HepG2 (cell line): Measurements from ENCODE around the gene LCK. TPM values are rescaled to one million over a fixed set of nuclear protein-coding genes. Genes with fewer than 3 reads are reported as not detected.
A peak's percentile ranks its signal among the peaks of the same experiment; 100 is the strongest.

Experiments
- ATAC-seq: fragments of 200-7000 bp; cut with Tn5 transposase; 3 replicates; pipeline ENCODE4 v1.9.1; 2020; ENCODE audit warnings: mild to moderate bottlenecking, moderate library complexity
- BruUV-seq: library from RNA; stranded (reverse); fragments of 400-500 nt; replicated peaks from 2 replicates; lab custom pipeline; 2021; lab: Mats Ljungman, UMichigan
- CTCF ChIA-PET: fragments of 300-600 bp; formaldehyde crosslinking; extraction: SDS; loops from one replicate; lab custom pipeline; 2021; ENCODE audit warnings: low total read pairs, inconsistent platforms, low intra/inter-chr PET ratio; lab: Yijun Ruan, JAX
- POLR2A ChIA-PET: fragments of 350-600 bp; sonication (Branson Sonifier 250); formaldehyde crosslinking; loops from one replicate; lab custom pipeline; 2020; ENCODE audit warnings: antibody characterized with exemption, inconsistent platforms; lab: Yijun Ruan, JAX
- DNase-seq: peaks from one replicate; pipeline ENCODE4 v3.0.0-alpha.2; 2015; ENCODE audit warnings: low spot score
- FAIRE-seq: peaks from 3 replicates; lab custom pipeline; 2011; peaks lifted over from hg19 to GRCh38; lab: Jason Lieb, UNC
- H2AFZ ChIP-seq: one replicate; pipeline ENCODE4 v1.6.1; 2011; ENCODE audit warnings: low read length, inconsistent platforms
- H3K27ac ChIP-seq: fragments of 300-600 bp; 3 replicates; pipeline ENCODE4 v1.8.0; 2011; ENCODE audit warnings: mixed run types, mild to moderate bottlenecking, mixed read lengths, low read length, inconsistent platforms; ENCODE audit not compliant: insufficient read depth; ENCODE audit errors: extremely low read length
- H3K27me3 ChIP-seq, 2 experiments: fragments of 200-600 bp in 1 of 2; 2 replicates in 1 of 2; 3 replicates in 1 of 2; pipeline versions ENCODE4 v1.6.0 to v1.8.0; 2011; ENCODE audit warnings: low read length in 2 of 2, mild to moderate bottlenecking in 2 of 2, moderate library complexity in 2 of 2, inconsistent platforms in 1 of 2; ENCODE audit not compliant: insufficient read depth in 2 of 2, control insufficient read depth in 1 of 2
- H3K36me3 ChIP-seq, 2 experiments: fragments of 200-600 bp in 1 of 2; replicated peaks in 1 of 2; 2 replicates in 1 of 2; 3 replicates in 1 of 2; pipeline versions ENCODE4 v1.5.1 to v1.8.0; 2011; ENCODE audit warnings: low read length in 2 of 2, inconsistent platforms in 1 of 2; ENCODE audit not compliant: insufficient read depth in 2 of 2, control insufficient read depth in 1 of 2
- H3K4me1 ChIP-seq: 2 replicates; pipeline ENCODE4 v1.5.1; 2012; ENCODE audit warnings: low read length, inconsistent platforms; ENCODE audit not compliant: insufficient read depth
- H3K4me2 ChIP-seq: 2 replicates; pipeline ENCODE4 v1.6.0; 2011; ENCODE audit warnings: low read depth, low read length, inconsistent platforms
- H3K4me3 ChIP-seq, 3 experiments: fragments of 200-600 bp in 1 of 3; sonication (generic), shearing (Covaris generic) in 1 of 3; replicated peaks in 1 of 3; 2 replicates each; pipeline ENCODE4 v1.5.1; 2011 to 2016; ENCODE audit warnings: low read length in 3 of 3, inconsistent platforms in 2 of 3, low read depth in 2 of 3, mild to moderate bottlenecking in 2 of 3, control low read depth in 1 of 3, mixed read lengths in 1 of 3; ENCODE audit not compliant: insufficient read depth in 1 of 3
- H3K79me2 ChIP-seq: one replicate; pipeline ENCODE4 v1.6.1; 2011; ENCODE audit warnings: low read length, inconsistent platforms; ENCODE audit not compliant: insufficient read depth
- H3K9ac ChIP-seq: 2 replicates; pipeline ENCODE4 v1.6.0; 2011; ENCODE audit warnings: mild to moderate bottlenecking, low read depth, low read length, inconsistent platforms; ENCODE audit not compliant: insufficient read depth
- H3K9me3 ChIP-seq: 2 replicates; pipeline ENCODE4 v1.5.1; 2012; ENCODE audit warnings: mild to moderate bottlenecking, low read length
- H4K20me1 ChIP-seq: 2 replicates; pipeline ENCODE4 v1.6.0; 2011; ENCODE audit warnings: inconsistent platforms, mild to moderate bottlenecking, low read length, moderate library complexity; ENCODE audit not compliant: insufficient read depth
- FOXA3 ChIP-seq: IDR thresholded peaks from 2 replicates; pipeline ENCODE4 v1.6.1; 2016; ENCODE audit warnings: missing genetic modification reagents, missing compliant biosample characterization
- FOXK1 ChIP-seq: sonication (generic); formaldehyde crosslinking; IDR thresholded peaks from 2 replicates; pipeline ENCODE4 v1.4.0; 2020; ENCODE audit warnings: low read depth, missing genetic modification reagents, borderline replicate concordance
- HNRNPLL ChIP-seq: fragments of 200-400 bp; formaldehyde crosslinking; IDR thresholded peaks from 2 replicates; pipeline ENCODE4 v1.6.1; 2017; ENCODE audit warnings: mild to moderate bottlenecking, low read depth, low read length; ENCODE audit not compliant: poor library complexity, severe bottlenecking
- KMT2B ChIP-seq: IDR thresholded peaks from 2 replicates; pipeline ENCODE4 v1.6.1; 2016; ENCODE audit warnings: missing genetic modification reagents, missing compliant biosample characterization
- NR2F2 ChIP-seq: IDR thresholded peaks from 2 replicates; pipeline ENCODE4 v1.6.1; 2012; ENCODE audit warnings: low read depth, inconsistent platforms, borderline replicate concordance
- SIX1 ChIP-seq: sonication (generic); formaldehyde crosslinking; IDR thresholded peaks from 2 replicates; pipeline ENCODE4 v1.4.0; 2020; ENCODE audit warnings: missing genetic modification reagents, borderline replicate concordance
- ZNF143 ChIP-seq: sonication (generic); formaldehyde crosslinking; IDR thresholded peaks from 2 replicates; pipeline ENCODE4 v1.4.0; 2020; ENCODE audit warnings: missing genetic modification reagents
- ZNF20 ChIP-seq: sonication (generic); formaldehyde crosslinking; IDR thresholded peaks from 2 replicates; pipeline ENCODE4 v1.4.0; 2020; ENCODE audit warnings: mild to moderate bottlenecking, moderate library complexity, missing genetic modification reagents
- ZNF235 ChIP-seq: sonication (generic); formaldehyde crosslinking; IDR thresholded peaks from 2 replicates; pipeline ENCODE4 v1.8.1; 2023; ENCODE audit warnings: mild to moderate bottlenecking, missing genetic modification reagents, borderline replicate concordance
- ZNF563 ChIP-seq: sonication (generic); formaldehyde crosslinking; IDR thresholded peaks from 2 replicates; pipeline ENCODE4 v1.8.0; 2022; ENCODE audit warnings: mild to moderate bottlenecking, moderate library complexity, missing genetic modification reagents
- ZNF749 ChIP-seq: sonication (generic); formaldehyde crosslinking; IDR thresholded peaks from 2 replicates; pipeline ENCODE4 v1.8.0; 2022; ENCODE audit warnings: mild to moderate bottlenecking, missing genetic modification reagents, moderate library complexity, borderline replicate concordance
- WGBS: methylation state at CpG from one replicate; pipeline ENCODE4 v1.1.6; 2017; ENCODE audit warnings: low lambda C conversion rate; 5-methylcytosine and 5-hydroxymethylcytosine counted together
- in situ Hi-C: cut with HindIII; loops from 2 replicates; pipeline ENCODE4 v1.10.0; 2017; ENCODE audit warnings: low pct_unique_long_range_greater_than_20kb; ENCODE audit not compliant: extremely low pct_ligation_motif_present
- intact Hi-C: fragments of 100-400 bp; cut with micrococcal nuclease; formaldehyde crosslinking; loops from one replicate; pipeline ENCODE4 v1.10.0; 2022; ENCODE audit not compliant: unreplicated experiment
- polyA plus RNA-seq, 8 experiments: library from polyadenylated mRNA; depleted of rRNA in 3 of 8; stranded (reverse) in 7 of 8; unstranded in 1 of 8; fragments of >200 nt; fragmentation: Illumina TruSeq in 4 of 8; extraction: Trizol in 4 of 8; gene quantifications; 2 replicates each; pipeline versions ENCODE4 v1.2.1 to v1.2.3, GENCODE V29; 2011 to 2016; ENCODE audit warnings: low read depth in 4 of 8, missing spikeins in 1 of 8, mixed read lengths in 1 of 8; ENCODE audit not compliant: insufficient read depth in 1 of 8
- total RNA-seq, 5 experiments: library from RNA; depleted of rRNA; stranded (reverse); fragments of >200 nt; fragmentation: Illumina TruSeq; extraction: Trizol; gene quantifications; 2 replicates each; pipeline ENCODE4 v1.2.3, GENCODE V29; 2016; ENCODE audit warnings: low read depth in 1 of 5
- TF ChIP-seq, protein P1 (sequence below): sonication (generic); formaldehyde crosslinking; conservative IDR thresholded peaks from 2 replicates; pipeline ENCODE4 v1.8.0; 2022; ENCODE audit warnings: low read depth, missing genetic modification reagents
- TF ChIP-seq, protein P2 (sequence below): IDR thresholded peaks from 2 replicates; pipeline ENCODE4 v1.6.1; 2016; ENCODE audit warnings: missing genetic modification reagents, missing compliant biosample characterization
- TF ChIP-seq, protein P3 (sequence below): sonication (generic); formaldehyde crosslinking; IDR thresholded peaks from 2 replicates; pipeline ENCODE4 v1.5.1; 2020; ENCODE audit warnings: mild to moderate bottlenecking, missing genetic modification reagents

LCK gene
- total and polyA plus RNA-seq, 2 of the 13 experiments (the other 11 are each of a cell fraction or from before 2014, with no cell fraction given) = 0.93 to 1.8 TPM

DNA sequence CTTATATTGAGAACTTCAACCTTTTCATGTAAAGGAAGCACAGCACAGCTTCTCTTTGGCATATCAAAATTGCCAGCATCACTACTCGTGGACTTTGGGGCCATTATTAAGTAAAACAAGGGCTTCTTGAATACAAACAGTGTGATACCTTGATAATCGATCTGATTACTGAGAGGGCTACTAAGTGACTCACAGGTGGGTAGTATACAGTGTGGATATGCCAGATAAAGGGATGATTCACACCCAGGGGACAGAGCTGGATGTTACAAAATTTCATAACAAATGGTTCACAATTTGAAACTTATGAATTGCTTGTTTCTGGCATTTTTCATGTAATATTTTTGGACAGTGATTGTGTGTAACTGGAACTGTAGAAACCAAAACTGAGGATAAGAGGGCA, 56.3 kb downstream of the LCK start:
- Histone ChIP-seq H3K4me3 (no peak overlapping the region), H3K27me3 (no peaks in the 10 kb centered on the region), H2AFZ (no peak overlapping the region), H3K4me2 (no peak overlapping the region), H3K36me3 (peaks cover 10 to 41% of the 10 kb centered on the region in 2 experiments; a peak in 4 of 5 replicates), H4K20me1 (no peaks in the 10 kb centered on the region), H3K9ac (no peak overlapping the region), H3K79me2 (peaks cover 72% of the 10 kb centered on the region), H3K4me1 (peaks cover 72% of the 10 kb centered on the region), H3K9me3 (no peaks in the 10 kb centered on the region), H3K27ac (no peak overlapping the region)
- DNase-seq (no peak), FAIRE-seq (no peak), ATAC-seq (no peak)
- in situ Hi-C loops (no loop called here), intact Hi-C loops (no loop called here)
- WGBS = 84% methylated on average over 2 of the region's 2 CpGs
- POLR2A ChIA-PET = interaction anchor here (1.0 to 1.7 kb wide), 5 partner anchors 14 to 56 kb away, joined by 3 to 4 read pairs (median 4); partner anchors contain the start of genes LCK and MARCKSL1
- TF ChIP-seq NR2F2 = no peak
- TF ChIP-seq ZNF20 (CRISPR knock-in tag) = no peak
- TF ChIP-seq, protein P1, sequence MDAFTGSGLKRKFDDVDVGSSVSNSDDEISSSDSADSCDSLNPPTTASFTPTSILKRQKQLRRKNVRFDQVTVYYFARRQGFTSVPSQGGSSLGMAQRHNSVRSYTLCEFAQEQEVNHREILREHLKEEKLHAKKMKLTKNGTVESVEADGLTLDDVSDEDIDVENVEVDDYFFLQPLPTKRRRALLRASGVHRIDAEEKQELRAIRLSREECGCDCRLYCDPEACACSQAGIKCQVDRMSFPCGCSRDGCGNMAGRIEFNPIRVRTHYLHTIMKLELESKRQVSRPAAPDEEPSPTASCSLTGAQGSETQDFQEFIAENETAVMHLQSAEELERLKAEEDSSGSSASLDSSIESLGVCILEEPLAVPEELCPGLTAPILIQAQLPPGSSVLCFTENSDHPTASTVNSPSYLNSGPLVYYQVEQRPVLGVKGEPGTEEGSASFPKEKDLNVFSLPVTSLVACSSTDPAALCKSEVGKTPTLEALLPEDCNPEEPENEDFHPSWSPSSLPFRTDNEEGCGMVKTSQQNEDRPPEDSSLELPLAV (CRISPR knock-in tag) = no peak
- TF ChIP-seq FOXA3 (CRISPR knock-in tag) = no peak
- no peak for TF ChIP-seq ZNF143 (CRISPR knock-in tag)
- no TSS peak for BruUV-seq
- CTCF ChIA-PET = no interaction called here

DNA sequence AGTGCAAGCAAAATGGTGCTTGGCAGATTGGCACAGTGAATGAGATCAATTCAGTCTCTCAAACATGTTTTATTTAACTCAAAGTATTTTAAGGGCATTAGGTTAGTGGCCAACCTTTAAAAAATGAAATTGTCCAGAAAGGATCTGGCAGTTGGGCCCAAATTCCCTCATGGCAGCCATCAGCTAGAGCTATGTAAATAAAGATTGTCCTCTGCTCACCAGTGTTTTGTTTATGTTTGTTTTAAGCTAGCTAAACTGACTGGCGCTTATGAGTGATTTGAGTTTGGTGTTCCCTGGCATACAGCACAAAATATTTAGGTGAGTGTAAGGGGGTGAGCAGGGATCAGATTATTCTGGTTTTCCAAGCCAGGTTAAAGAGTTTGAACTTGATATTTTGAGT, 58.9 kb downstream of the LCK start:
- Histone ChIP-seq H3K9me3 (no peaks in the 10 kb centered on the region), H2AFZ (no peak overlapping the region), H3K79me2 (peaks cover 83% of the 10 kb centered on the region), H3K27ac (peak overlapping the region; percentile 53), H3K36me3 (peaks cover 3 to 22% of the 10 kb centered on the region in 2 experiments), H3K4me1 (peaks cover 58% of the 10 kb centered on the region), H3K27me3 (no peaks in the 10 kb centered on the region), H4K20me1 (no peaks in the 10 kb centered on the region), H3K4me3 (no peak overlapping the region), H3K4me2 (peak overlapping the region; percentile 12), H3K9ac (no peak overlapping the region)
- in situ Hi-C loops = no loop called here
- DNase-seq (no peak), FAIRE-seq (no peak), ATAC-seq (peak; percentile 57)
- WGBS = 45% methylated on average over 1 of the region's 1 CpG
- intact Hi-C loops = no loop called here
- CTCF ChIA-PET = no interaction called here
- no TSS peak for BruUV-seq
- POLR2A ChIA-PET = interaction anchor here (1.1 to 2.3 kb wide), 2 partner anchors 12 to 19 kb away, joined by 5 to 10 read pairs; partner anchors contain the start of gene HDAC1
- TF ChIP-seq, protein P2, sequence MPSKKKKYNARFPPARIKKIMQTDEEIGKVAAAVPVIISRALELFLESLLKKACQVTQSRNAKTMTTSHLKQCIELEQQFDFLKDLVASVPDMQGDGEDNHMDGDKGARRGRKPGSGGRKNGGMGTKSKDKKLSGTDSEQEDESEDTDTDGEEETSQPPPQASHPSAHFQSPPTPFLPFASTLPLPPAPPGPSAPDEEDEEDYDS (CRISPR knock-in tag) = no peak
- TF ChIP-seq, protein P3, sequence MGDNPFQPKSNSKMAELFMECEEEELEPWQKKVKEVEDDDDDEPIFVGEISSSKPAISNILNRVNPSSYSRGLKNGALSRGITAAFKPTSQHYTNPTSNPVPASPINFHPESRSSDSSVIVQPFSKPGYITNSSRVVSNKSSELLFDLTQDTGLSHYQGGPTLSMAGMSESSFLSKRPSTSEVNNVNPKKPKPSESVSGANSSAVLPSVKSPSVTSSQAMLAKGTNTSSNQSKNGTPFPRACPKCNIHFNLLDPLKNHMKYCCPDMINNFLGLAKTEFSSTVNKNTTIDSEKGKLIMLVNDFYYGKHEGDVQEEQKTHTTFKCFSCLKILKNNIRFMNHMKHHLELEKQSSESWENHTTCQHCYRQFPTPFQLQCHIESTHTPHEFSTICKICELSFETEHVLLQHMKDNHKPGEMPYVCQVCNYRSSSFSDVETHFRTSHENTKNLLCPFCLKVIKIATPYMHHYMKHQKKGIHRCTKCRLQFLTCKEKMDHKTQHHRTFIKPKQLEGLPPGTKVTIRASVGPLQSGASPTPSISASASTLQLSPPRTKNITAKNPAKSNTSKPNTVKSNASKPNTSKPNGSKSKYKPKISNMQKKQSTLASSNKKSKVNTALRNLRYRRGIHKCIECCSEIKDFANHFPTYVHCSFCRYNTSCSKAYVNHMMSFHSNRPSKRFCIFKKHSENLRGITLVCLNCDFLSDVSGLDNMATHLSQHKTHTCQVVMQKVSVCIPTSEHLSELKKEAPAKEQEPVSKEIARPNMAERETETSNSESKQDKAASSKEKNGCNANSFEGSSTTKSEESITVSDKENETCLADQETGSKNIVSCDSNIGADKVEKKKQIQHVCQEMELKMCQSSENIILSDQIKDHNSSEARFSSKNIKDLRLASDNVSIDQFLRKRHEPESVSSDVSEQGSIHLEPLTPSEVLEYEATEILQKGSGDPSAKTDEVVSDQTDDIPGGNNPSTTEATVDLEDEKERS (CRISPR knock-in tag) = no peak
- no peak for TF ChIP-seq SIX1 (CRISPR knock-in tag)
- no peak for TF ChIP-seq HNRNPLL
- no peak for TF ChIP-seq KMT2B (CRISPR knock-in tag)
- TF ChIP-seq ZNF235 (CRISPR knock-in tag) = no peak
- TF ChIP-seq FOXK1 (CRISPR knock-in tag) = peak; percentile 44; the same call in 1 of the 2 replicates
- TF ChIP-seq ZNF563 (CRISPR knock-in tag) = no peak
- no peak for TF ChIP-seq ZNF749 (CRISPR knock-in tag)
